HepG2 (cell line): Measurements from ENCODE around the gene UBE2L6. TPM values are rescaled to one million over a fixed set of nuclear protein-coding genes. Genes with fewer than 3 reads are reported as not detected.

ENCODE experiments used
- ATAC-seq: fragments of 200-7000 bp; cut with Tn5 transposase; 3 replicates; pipeline ENCODE4 v1.9.1; 2020; ENCODE audit warnings: mild to moderate bottlenecking, moderate library complexity
- BruUV-seq: library from RNA; stranded (reverse); fragments of 400-500 nt; replicated peaks from 2 replicates; lab custom pipeline; 2021; lab: Mats Ljungman, UMichigan
- CTCF ChIA-PET: fragments of 300-600 bp; formaldehyde crosslinking; extraction: SDS; loops from one replicate; lab custom pipeline; 2021; ENCODE audit warnings: low total read pairs, inconsistent platforms, low intra/inter-chr PET ratio; lab: Yijun Ruan, JAX
- POLR2A ChIA-PET: fragments of 350-600 bp; sonication (Branson Sonifier 250); formaldehyde crosslinking; loops from one replicate; lab custom pipeline; 2020; ENCODE audit warnings: antibody characterized with exemption, inconsistent platforms; lab: Yijun Ruan, JAX
- DNase-seq: peaks from one replicate; pipeline ENCODE4 v3.0.0-alpha.2; 2015; ENCODE audit warnings: low spot score
- FAIRE-seq: peaks from 3 replicates; lab custom pipeline; 2011; peaks lifted over from hg19 to GRCh38; lab: Jason Lieb, UNC
- H2AFZ ChIP-seq: one replicate; pipeline ENCODE4 v1.6.1; 2011; ENCODE audit warnings: low read length, inconsistent platforms
- H3K27ac ChIP-seq: fragments of 300-600 bp; 3 replicates; pipeline ENCODE4 v1.8.0; 2011; ENCODE audit warnings: mixed run types, mild to moderate bottlenecking, mixed read lengths, low read length, inconsistent platforms; ENCODE audit not compliant: insufficient read depth; ENCODE audit errors: extremely low read length
- H3K27me3 ChIP-seq, 2 experiments: fragments of 200-600 bp in 1 of 2; 2 replicates in 1 of 2; 3 replicates in 1 of 2; pipeline versions ENCODE4 v1.6.0 to v1.8.0; 2011; ENCODE audit warnings: low read length in 2 of 2, mild to moderate bottlenecking in 2 of 2, moderate library complexity in 2 of 2, inconsistent platforms in 1 of 2; ENCODE audit not compliant: insufficient read depth in 2 of 2, control insufficient read depth in 1 of 2
- H3K36me3 ChIP-seq, 2 experiments: fragments of 200-600 bp in 1 of 2; replicated peaks in 1 of 2; 2 replicates in 1 of 2; 3 replicates in 1 of 2; pipeline versions ENCODE4 v1.5.1 to v1.8.0; 2011; ENCODE audit warnings: low read length in 2 of 2, inconsistent platforms in 1 of 2; ENCODE audit not compliant: insufficient read depth in 2 of 2, control insufficient read depth in 1 of 2
- H3K4me1 ChIP-seq: 2 replicates; pipeline ENCODE4 v1.5.1; 2012; ENCODE audit warnings: low read length, inconsistent platforms; ENCODE audit not compliant: insufficient read depth
- H3K4me2 ChIP-seq: 2 replicates; pipeline ENCODE4 v1.6.0; 2011; ENCODE audit warnings: low read depth, low read length, inconsistent platforms
- H3K4me3 ChIP-seq, 3 experiments: fragments of 200-600 bp in 1 of 3; sonication (generic), shearing (Covaris generic) in 1 of 3; replicated peaks in 1 of 3; 2 replicates each; pipeline ENCODE4 v1.5.1; 2011 to 2016; ENCODE audit warnings: low read length in 3 of 3, inconsistent platforms in 2 of 3, low read depth in 2 of 3, mild to moderate bottlenecking in 2 of 3, control low read depth in 1 of 3, mixed read lengths in 1 of 3; ENCODE audit not compliant: insufficient read depth in 1 of 3
- H3K79me2 ChIP-seq: one replicate; pipeline ENCODE4 v1.6.1; 2011; ENCODE audit warnings: low read length, inconsistent platforms; ENCODE audit not compliant: insufficient read depth
- H3K9ac ChIP-seq: 2 replicates; pipeline ENCODE4 v1.6.0; 2011; ENCODE audit warnings: mild to moderate bottlenecking, low read depth, low read length, inconsistent platforms; ENCODE audit not compliant: insufficient read depth
- H3K9me3 ChIP-seq: 2 replicates; pipeline ENCODE4 v1.5.1; 2012; ENCODE audit warnings: mild to moderate bottlenecking, low read length
- H4K20me1 ChIP-seq: 2 replicates; pipeline ENCODE4 v1.6.0; 2011; ENCODE audit warnings: inconsistent platforms, mild to moderate bottlenecking, low read length, moderate library complexity; ENCODE audit not compliant: insufficient read depth
- AGO2 ChIP-seq: fragments of 200-400 bp; formaldehyde crosslinking; optimal IDR thresholded peaks from 2 replicates; pipeline ENCODE3; 2017; ENCODE audit warnings: mild to moderate bottlenecking, low read depth, low read length, moderate library complexity
- ATF7 ChIP-seq, 2 experiments: fragments of 450-650 bp in 1 of 2; sonication (generic) in 1 of 2; formaldehyde crosslinking in 1 of 2; IDR thresholded peaks; 2 replicates each; pipeline versions ENCODE4 v1.4.0 to v1.6.1; 2016 to 2020; ENCODE audit warnings: antibody characterized with exemption in 1 of 2, mild to moderate bottlenecking in 1 of 2, missing genetic modification reagents in 1 of 2
- XRCC5 ChIP-seq: fragments of 200-400 bp; formaldehyde crosslinking; optimal IDR thresholded peaks from 2 replicates; pipeline ENCODE3; 2017; ENCODE audit warnings: mild to moderate bottlenecking, low read length
- WGBS: methylation state at CpG from one replicate; pipeline ENCODE4 v1.1.6; 2017; ENCODE audit warnings: low lambda C conversion rate; 5-methylcytosine and 5-hydroxymethylcytosine counted together
- in situ Hi-C: cut with HindIII; loops from 2 replicates; pipeline ENCODE4 v1.10.0; 2017; ENCODE audit warnings: low pct_unique_long_range_greater_than_20kb; ENCODE audit not compliant: extremely low pct_ligation_motif_present
- intact Hi-C: fragments of 100-400 bp; cut with micrococcal nuclease; formaldehyde crosslinking; loops from one replicate; pipeline ENCODE4 v1.10.0; 2022; ENCODE audit not compliant: unreplicated experiment
- polyA plus RNA-seq, 8 experiments: library from polyadenylated mRNA; depleted of rRNA in 3 of 8; stranded (reverse) in 7 of 8; unstranded in 1 of 8; fragments of >200 nt; fragmentation: Illumina TruSeq in 4 of 8; extraction: Trizol in 4 of 8; gene quantifications; 2 replicates each; pipeline versions ENCODE4 v1.2.1 to v1.2.3, GENCODE V29; 2011 to 2016; ENCODE audit warnings: low read depth in 4 of 8, missing spikeins in 1 of 8, mixed read lengths in 1 of 8; ENCODE audit not compliant: insufficient read depth in 1 of 8
- total RNA-seq, 5 experiments: library from RNA; depleted of rRNA; stranded (reverse); fragments of >200 nt; fragmentation: Illumina TruSeq; extraction: Trizol; gene quantifications; 2 replicates each; pipeline ENCODE4 v1.2.3, GENCODE V29; 2016; ENCODE audit warnings: low read depth in 1 of 5
- TF ChIP-seq, protein P1 (sequence below): sonication (generic); formaldehyde crosslinking; IDR thresholded peaks from 2 replicates; pipeline ENCODE4 v1.5.0; 2020; ENCODE audit warnings: mild to moderate bottlenecking, missing genetic modification reagents, moderate library complexity

UBE2L6 gene
- total and polyA plus RNA-seq, 2 of the 13 experiments (the other 11 are each of a cell fraction or from before 2014, with no cell fraction given) = 30.3 to 30.4 TPM

DNA sequence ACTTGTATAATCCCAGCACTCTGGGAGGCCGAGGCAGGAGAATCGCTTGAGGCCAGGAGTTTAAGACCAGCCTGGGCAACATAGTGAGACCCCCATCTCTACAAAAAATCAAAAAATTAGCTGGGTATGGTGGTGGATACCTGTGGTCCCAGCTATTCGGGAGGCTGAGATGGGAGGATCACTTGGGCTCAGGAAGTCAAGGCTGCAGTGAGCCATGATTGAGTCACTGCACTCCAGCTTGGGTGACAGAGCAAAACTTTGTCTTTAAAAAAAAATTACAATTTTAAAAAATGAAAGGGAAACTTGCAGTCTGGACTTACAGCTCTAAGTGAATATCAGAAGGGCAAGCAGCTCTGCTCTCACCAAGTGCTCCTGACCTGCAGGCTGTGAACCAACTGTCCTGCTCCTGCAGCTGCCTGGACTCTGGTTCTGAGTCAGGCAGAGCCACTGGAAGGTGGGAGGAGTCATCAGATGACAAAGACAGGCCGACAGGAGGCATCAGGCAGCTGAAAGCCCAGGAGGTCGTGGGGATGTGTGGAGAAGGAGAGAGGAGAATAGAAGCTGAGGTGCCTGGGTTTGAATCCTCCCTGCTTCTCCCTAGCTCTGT is 20.5 kb downstream of the UBE2L6 start (continued):
- TF ChIP-seq, protein P1, sequence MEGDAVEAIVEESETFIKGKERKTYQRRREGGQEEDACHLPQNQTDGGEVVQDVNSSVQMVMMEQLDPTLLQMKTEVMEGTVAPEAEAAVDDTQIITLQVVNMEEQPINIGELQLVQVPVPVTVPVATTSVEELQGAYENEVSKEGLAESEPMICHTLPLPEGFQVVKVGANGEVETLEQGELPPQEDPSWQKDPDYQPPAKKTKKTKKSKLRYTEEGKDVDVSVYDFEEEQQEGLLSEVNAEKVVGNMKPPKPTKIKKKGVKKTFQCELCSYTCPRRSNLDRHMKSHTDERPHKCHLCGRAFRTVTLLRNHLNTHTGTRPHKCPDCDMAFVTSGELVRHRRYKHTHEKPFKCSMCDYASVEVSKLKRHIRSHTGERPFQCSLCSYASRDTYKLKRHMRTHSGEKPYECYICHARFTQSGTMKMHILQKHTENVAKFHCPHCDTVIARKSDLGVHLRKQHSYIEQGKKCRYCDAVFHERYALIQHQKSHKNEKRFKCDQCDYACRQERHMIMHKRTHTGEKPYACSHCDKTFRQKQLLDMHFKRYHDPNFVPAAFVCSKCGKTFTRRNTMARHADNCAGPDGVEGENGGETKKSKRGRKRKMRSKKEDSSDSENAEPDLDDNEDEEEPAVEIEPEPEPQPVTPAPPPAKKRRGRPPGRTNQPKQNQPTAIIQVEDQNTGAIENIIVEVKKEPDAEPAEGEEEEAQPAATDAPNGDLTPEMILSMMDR (CRISPR knock-in tag) = peak; percentile 68

DNA sequence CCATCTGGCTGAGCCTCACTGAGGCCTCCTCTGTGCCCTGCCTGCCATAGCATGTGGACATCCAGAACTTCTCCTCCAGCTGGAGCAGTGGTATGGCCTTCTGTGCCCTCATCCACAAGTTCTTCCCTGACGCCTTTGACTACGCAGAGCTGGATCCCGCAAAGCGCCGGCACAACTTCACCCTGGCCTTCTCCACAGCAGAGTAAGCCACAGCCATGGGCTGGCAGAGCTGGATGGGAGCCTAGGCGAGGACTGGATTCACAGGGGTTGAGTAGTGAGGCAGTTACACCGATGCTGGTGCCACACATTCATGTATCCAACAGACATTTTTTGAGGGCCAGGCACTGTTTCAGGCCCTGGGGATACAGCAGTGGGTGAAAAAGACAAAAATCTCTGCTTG is 21.0 kb downstream of the UBE2L6 start:
- Histone ChIP-seq H3K9me3 (no peaks in the 10 kb centered on the region), H3K9ac (no peak overlapping the region), H3K79me2 (no peaks in the 10 kb centered on the region), H3K4me2 (no peak overlapping the region), H4K20me1 (no peaks in the 10 kb centered on the region), H2AFZ (no peak overlapping the region), H3K27me3 (peaks cover 0 to 4% of the 10 kb centered on the region in 2 experiments; a peak in 2 of 5 replicates), H3K36me3 (0 out of 5 replicates have a peak, but pooled peaks cover 0 to 8% of the 10 kb centered on the region in 2 experiments), H3K4me3 (no peak overlapping the region), H3K4me1 (peaks cover 28% of the 10 kb centered on the region), H3K27ac (no peak overlapping the region)
- 98% methylated on average over 7 of the region's 7 CpGs for WGBS
- CTCF ChIA-PET = interaction anchor here (1.1 to 1.4 kb wide), 2 partner anchors 95 to 99 kb away, joined by 3 to 7 read pairs; no protein-coding TSS in a partner anchor
- POLR2A ChIA-PET = interaction anchor here (1.0 to 1.3 kb wide), 2 partner anchors 16 to 93 kb away, joined by 3 to 4 read pairs; partner anchors contain the start of gene TIMM10
- no peak for DNase-seq
- in situ Hi-C loops (no loop called here), intact Hi-C loops (no loop called here)
- no peak for TF ChIP-seq ATF7 (IDR thresholded peaks at IDR 0.05)
- TF ChIP-seq ATF7 (CRISPR knock-in tag; IDR thresholded peaks at IDR 0.05) = no peak
- TF ChIP-seq XRCC5 = no peak
- TF ChIP-seq AGO2 = no peak
- ATAC-seq = peak; percentile 7; the same call in 1 of the 3 replicates
- no TSS peak for BruUV-seq
- no peak for FAIRE-seq
